GM18873 (cell line): ENCODE data around the gene RPS2.

Experiments used
- ATAC-seq: cut with Tn5 transposase; IDR thresholded peaks from one replicate; pipeline ENCODE4 v1.9.1; 2021; ENCODE audit warnings: mild to moderate bottlenecking, moderate library complexity, moderate number of reproducible peaks; ENCODE audit not compliant: unreplicated experiment, low FRiP score

RPS2 gene

DNA sequence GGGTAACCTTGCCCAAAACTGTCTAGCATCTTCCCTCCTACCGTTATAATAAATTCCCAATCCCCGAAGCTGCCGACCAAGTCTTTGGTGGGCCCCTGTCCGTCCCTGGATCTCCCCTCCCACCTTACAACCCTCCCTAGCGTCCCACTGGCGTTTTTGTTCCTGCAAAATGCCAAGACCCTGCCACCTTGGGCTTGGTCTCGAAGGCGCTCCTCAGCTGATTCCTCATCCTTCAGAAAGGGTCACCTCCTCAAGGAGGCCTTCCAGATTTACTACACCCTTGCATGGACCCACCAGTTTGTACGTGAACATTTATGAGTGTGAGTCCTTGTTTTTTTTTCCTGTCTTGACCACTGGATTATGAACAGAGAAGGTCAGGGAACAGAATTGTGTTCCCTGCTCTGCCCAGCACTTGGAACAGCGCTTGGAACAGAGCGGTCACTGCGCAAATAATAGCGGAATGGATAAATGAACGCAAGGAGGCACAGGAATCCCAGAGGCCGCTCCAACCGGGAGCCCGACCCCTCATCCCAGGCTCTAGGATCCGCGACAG lies 18.4 kb upstream of the RPS2 start:
- ATAC-seq: no peak

DNA sequence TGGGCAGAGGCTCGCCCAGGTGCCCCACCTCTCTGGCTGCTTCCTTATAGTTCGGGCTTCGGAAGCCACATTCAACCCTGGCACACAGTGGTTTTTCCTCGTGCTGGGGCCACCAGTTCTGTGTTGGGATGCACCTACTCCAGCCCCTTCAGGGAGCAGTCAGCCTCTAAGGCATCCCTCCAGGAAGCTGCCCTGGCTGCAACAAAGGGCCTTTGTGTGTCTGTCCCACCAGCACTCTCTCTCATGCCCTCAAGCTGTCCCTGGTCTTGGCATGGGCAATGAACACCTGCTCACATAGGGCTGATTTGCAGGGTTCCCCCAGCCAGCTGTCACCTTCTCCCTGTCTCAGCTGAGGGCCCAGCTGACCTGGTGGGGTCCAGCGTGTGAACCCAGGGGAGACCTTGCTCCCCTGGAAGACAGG lies 17.4 kb upstream of the RPS2 start:
- ATAC-seq: no peak

DNA sequence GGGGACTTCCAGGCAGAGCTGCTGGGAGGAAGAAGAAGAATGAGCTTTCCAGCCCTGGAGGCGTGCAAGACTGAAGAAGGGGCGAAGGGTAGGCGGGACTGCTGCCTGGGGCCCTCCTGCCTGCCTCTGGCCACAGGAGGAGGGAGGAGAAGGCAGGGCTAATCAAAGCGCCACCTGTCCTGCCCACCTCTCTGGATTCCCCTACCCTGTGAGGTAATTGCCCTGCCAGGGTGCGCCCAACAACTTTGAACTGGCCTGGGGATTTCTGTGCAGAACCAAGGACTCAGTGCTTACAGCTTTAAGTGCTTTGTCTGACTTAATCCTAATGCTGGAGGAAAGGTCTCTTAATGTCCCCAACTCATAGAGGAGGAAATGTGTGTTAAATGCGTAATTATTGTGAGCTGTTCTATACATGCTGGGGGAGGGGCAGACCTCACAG lies 16.8 kb upstream of the RPS2 start, which contains the start of gene NOXO1:
Gene NOXO1 (minus strand): TSS at position 72 of the 439 bp plus-strand sequence. CDS start 290 bp downstream, outside the sequence.
- no peak for ATAC-seq

DNA sequence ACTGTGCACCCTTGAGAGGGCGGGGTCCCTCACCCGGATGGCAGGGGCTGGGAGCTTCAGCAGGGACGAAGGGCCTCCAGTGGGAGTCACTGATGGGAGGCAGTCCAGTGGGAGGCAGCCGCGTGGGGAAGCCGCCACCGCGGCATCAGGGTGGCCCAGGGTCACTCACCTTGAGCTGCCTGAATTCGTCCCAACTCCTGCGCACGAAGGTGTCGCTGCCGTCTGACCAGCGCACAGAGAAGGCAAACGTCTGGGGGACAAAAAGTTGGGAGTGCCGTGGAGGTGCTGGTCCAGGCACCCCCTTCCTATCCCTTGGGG lies 16.1 kb upstream of the RPS2 start:
- ATAC-seq: no peak

DNA sequence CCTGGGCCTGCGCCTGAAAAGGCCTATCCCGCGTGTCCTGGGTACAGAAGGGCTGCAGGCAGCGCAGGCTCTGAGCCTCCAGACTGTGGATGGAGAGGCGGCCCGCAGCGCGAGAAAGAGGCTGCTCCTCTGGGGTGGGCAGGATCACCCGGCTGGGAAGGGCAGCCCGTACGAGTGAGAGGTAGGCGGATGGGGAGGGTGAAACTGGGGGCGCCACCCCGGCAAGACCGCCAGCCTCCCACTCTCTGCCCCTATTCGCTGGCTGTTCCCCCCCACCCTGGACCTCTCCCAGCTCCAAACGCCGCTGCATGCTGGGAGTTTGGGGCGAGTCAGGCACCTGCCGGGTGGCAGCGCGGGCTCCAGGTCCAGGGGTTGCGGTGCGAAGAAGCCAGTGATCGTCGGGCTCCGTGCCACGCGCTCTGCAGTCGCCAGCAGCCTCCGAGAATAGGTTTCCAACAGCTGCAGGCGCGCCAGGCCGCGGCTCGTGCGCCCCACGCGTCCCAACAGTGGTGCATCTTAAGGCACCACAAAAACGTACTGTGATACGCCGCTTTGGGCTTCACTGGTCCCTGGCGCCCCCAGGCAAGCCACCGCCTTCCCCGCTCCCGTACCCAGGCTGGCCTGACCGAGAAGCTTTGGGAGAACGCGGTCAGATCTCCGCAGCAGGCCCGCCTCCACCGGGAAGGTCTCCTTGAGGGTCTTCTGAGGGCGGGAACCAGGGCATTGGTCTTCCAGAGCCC lies 15.6 kb upstream of the RPS2 start:
- ATAC-seq: no peak

DNA sequence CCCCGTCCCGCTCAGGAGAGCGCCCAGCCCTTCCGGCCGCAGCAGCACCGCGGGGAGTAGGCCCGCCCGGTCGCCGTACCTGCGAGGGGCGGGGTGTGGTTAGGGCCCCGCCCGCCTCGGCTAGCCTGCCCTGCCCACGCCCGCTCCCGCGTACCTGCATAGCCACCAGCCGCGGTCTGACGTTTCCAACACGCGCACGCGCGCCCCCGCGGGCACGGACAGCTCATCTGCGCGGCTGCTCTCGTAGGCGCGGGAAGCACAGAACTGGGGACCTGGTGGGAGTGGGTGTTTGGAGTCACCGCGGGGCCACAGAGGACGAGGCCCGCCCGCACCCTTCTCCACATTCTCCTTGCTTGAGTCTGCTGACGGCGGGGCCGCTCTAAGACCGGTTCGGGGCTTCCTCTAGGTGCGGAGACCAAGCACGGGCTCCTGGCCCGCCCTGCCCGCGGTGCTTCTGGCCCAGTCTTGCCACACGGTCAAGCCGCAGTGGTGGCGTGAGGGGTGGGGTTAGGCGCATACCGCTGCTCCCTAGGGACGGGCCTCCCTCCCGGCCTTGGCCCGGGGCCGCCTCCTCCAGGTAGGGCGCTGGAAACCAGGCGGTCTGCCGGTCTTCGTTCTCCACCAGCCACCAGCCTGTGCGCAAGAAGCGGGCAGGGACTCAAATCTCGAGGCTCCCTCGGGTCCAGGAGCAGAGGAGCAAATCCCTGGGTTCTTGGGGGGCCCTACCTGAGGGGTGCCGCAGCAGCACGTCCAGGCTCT lies 14.8 kb upstream of the RPS2 start:
- no peak for ATAC-seq

DNA sequence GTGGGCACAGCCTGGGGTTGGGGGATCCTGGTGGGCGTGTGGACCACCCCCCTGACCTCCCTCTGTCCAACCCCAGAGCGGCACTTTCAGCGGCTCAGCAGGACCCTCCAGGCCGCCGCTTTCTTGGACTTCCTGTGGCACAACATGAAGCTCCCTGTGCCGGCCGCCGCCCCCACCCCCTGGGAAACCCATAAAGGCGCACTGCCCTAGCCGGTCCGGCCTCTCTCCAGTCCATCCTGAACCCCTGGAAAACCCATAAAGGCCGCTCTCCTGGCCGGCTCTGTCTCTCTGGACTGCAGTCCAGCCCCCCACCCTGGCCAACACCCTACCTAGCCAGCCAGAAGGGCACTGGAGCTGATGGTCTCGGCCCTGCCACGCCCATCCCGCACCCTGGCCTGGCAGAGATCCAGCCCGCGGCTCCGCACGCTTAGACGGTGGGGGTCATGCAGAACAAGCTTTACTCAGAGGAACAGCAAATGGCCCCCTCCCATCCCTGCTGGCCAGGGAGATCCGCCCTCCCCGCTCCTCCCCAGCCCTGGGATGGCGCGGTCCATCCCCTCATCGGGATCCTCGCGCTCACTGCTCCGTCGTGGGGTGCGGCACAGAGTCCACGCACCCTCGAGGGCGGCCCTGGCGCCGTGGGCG lies 14.0 kb upstream of the RPS2 start:
- ATAC-seq: no peak

DNA sequence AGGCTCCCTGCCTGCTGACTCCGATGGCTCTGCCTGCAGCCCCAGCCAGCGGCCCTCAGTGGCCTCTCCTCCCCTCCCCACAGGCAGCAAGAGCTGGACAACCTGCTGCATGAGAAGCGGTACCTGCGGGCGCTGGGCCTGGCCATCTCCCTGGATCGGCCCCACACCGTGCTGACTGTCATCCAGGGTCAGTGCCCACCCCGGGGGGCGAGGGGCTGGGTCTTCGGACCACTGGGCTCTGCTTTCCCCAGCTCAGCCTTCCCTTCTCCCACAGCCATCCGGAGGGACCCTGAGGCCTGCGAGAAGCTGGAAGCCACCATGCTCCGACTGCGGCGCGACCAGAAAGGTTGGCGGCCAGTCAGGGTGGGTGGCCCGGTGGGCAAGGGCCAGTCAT lies 13.2 kb upstream of the RPS2 start:
- ATAC-seq: no peak

DNA sequence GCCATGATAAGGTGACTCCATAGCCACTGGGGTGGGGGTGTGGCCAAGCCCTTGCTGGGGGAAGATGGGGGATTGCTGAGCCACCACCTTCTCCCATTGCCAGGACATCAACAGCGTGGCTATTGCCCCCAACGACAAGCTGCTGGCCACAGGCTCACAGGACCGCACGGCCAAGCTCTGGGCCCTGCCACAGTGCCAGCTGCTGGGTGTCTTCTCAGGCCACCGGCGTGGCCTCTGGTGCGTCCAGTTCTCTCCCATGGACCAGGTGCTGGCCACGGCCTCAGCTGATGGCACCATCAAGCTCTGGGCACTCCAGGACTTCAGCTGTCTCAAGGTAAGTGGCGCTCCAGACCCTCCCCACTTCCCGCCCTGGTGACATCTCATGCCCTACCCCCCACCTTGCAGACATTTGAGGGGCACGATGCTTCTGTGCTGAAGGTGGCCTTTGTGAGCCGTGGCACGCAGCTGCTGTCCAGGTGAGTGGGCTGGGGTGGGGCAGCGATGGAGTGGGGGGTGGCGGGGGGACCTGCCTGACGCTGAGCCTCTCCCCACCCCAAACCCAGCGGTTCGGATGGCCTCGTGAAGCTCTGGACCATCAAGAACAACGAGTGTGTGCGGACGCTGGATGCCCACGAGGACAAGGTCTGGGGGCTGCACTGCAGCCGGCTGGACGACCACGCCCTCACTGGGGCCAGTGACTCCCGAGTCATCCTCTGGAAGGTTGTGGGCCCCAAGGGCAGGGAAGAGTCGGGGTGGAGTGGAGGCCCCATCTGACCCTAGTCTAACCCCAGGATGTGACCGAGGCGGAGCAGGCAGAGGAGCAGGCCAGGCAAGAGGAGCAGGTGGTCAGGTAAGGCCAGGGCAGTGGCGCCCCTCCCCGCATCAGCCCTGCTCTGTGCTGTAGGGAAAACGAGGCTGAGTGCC lies 12.6 kb upstream of the RPS2 start:
- no peak for ATAC-seq

DNA sequence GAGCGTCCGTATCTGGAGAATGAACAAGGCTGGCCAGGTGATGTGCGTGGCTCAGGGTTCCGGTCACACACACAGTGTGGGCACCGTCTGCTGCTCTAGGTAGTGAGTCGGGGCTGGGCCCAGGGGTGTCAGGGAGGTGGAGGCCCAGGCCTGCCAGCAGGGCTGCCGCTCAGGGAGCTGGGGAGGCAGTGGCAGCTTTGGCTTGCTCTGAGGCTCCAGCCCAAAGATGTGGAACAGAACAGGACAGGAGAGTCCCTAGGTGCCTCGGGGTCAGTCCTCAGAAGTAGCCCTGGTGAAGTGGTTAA lies 11.5 kb upstream of the RPS2 start:
- ATAC-seq: no peak

DNA sequence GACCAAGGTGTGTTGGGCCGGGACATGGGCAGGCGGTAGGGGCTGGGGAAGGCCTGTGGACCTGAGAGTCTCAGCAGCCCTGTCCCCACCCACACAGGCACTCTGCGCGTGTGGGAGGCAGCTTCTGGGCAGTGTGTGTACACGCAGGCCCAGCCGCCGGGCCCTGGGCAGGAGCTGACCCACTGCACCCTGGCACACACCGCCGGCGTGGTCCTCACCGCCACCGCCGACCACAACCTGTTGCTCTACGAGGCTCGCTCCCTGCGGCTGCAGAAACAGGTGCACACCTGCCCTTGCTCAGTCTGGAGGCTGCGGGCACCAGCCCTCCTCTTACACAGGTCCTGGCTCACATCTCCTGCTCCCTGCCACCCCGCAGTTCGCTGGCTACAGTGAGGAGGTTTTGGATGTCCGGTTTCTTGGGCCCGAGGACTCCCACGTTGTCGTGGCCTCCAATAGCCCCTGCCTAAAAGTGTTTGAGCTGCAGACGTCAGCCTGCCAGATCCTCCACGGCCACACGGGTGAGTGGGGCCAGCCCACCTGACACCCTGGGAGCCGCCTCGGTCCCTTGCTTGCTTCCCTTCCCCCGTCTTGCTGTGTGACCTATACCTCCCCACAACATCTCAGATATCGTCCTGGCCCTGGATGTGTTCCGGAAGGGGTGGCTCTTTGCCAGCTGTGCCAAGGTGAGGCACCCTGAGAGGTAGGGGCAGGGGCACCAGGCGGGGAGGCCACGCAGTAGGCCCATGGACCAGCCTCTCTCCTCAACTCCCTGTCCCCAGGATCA lies 11.0 kb upstream of the RPS2 start:
- no peak for ATAC-seq

DNA sequence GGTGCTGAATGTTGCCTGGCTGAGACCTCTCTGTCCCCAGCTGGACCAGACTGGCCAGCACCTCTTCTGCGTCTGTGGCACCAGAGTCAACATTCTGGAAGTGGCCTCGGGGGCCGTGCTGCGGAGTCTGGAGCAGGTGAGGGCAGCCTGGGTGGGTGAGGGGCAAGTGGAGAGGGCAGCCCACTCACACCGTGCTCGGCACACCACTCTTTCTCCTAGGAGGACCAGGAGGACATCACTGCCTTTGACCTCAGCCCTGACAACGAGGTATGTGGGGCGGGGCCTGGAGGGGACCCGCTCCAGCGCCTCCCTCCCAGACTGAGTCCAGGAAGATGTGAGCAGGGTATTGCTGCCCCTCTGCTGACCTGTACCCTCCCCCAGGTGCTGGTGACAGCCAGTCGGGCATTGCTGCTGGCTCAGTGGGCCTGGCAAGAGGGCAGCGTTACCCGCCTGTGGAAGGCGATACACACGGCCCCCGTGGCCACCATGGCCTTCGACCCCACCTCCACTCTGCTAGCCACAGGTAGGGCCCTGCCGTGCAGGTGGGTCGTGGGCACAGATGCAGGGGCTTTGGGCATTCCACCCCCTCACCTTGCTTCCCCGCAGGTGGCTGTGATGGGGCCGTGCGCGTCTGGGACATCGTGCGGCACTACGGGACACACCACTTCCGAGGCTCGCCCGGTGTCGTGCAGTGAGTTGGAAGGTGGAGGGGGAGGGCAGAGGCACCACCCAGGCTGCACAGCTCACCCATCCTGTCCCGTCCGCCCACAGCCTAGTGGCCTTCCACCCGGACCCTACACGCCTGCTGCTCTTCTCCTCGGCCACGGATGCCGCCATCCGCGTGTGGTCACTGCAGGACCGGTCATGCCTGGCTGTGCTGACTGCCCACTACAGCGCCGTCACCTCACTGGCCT lies 9.8 kb upstream of the RPS2 start:
- no peak for ATAC-seq

DNA sequence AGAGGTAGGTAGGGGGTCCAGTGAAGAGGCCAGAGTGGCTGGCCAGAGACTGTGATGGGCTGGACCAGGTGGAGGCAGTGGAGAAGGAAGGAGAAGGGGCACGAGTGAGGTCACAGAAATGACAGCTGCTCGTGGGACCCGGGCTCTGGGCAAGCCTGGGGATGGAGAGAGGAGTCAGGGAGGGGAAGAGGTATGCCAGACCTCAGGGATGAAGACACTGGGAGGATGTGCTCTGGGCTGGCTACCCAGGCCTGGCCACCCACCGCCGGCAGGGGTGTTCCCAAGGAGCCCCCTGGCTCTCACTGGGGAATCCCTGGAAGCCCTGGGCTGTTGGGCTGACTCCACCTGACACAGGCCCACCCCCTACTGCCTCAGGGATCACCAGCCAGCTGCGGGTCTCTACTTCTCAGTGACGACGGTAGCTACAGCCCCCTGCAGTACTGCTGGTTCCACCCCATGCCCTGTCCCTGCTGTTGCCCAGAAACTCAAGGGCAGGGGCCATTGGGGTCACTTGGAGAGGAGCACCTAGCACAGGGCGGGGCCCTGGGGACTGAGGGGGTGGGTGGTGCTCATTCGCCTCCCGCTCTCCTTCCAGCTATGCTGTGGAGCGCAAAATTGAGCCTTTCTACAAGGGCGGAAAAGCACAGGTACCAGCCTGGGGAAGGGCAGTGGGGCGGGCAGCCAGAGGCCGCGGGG lies 9.0 kb upstream of the RPS2 start:
- no peak for ATAC-seq

DNA sequence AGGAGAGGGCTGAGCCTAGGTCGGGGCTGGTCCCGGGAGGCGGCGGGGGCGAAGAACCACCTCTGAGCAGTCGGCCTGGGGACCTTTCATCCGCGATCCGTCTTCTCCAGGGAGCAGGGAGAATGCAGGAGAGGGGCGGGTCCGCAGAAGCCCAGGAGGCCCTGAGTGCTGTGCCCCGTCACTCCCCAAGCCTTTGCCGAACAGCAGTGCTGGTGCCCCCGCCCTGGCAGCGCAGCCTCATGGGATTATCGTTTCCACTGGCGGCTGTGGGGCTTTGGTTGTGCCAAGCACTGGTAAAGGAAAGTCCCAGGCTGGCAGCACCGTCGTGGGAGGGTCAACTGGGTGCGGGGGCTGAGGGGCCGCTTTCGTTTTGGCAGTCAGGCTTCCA lies 7.9 kb upstream of the RPS2 start:
- no peak for ATAC-seq

DNA sequence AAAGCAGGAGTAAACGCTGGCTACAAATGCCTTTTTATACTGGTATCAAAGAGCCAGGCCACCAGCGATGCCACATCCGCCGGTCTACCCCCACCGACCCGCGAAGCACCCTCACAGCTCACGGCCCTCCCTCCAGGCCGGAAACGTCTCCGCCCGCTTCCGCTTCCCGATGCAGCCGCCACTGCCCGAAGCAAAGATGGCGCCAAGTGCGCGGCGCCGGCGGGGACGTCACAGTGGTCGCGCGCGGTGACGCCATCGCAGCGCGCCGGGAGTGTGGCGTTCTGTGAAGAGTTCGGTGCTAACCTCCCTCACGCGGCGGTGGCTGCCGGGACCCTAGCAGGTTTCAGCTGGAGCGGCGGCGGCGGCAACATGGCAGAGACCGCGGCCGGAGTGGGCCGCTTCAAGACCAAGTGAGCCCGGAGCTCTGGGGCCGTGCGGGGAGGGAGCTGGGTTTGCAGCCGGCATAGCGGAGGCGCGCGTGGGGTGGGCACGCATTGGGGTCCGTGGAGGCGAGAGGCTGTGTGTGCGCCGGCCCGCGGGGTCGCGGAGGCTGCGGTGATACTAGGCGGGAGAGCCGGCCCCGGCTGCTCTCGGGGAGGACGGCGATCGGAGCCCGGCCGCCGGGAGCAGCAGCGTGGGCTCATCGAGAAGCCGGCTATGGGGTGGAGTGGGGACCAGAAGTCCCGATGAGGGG lies 7.3 kb upstream of the RPS2 start, which contains the start of gene TBL3:
Gene TBL3 (plus strand): TSS at position 258 of the 694 bp plus-strand sequence. CDS start 112 bp downstream, at position 370.
- peak; percentile 51 for ATAC-seq

DNA sequence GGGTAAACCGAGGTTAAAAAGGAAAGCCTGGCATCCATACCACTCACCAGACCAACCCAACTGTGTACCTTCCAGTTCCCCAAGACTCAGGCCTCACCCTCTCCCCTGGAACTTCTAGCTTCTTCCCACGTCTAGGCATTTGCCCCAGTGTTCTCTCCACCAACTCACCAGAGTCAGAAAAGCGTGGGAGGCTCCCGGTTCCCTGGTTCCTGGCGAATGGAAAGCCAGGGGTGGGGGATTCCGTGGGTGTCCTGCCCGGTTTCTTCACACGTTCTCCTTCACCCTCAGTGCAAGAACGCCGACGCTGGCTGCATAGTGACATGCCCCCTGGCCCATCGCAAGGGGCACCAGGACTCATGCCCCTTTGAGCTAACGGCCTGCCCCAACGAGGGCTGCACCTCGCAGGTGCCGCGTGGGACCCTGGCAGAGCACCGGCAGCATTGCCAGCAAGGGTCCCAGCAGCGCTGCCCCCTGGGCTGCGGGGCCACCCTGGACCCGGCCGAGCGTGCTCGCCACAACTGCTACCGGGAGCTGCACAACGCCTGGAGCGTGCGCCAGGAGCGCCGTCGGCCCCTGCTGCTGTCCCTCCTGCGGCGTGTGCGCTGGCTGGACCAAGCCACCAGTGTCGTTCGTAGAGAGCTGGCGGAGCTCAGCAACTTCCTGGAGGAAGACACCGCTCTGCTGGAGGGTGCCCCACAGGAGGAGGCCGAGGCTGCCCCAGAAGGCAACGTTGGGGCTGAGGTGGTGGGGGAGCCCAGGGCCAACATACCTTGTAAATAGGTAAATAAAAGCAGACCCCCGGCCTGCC lies 3.7 kb upstream of the RPS2 start:
- no peak for ATAC-seq

DNA sequence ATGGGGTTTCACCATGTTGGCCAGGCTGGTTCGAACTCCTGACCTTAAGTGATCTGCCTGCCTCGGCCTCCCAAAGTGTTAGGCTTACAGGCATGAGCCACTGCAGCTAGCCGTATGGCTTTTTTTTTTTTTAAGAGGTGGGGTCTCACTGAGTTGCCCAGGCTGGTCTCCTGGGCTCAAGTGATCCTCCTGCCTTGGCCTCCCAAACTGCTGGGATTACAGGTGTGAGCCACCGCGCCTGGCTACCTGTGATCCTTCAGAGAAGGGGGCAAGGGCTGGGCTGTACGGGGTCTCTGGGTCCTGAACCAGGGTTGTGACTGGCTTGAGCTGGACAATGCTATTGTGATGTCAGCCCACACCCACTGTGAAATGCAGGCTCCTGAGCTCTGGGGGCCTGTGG lies 1.8 kb upstream of the RPS2 start, which contains the start of gene RNF151:
Gene RNF151 (plus strand): TSS at position 397 of the 400 bp plus-strand sequence. CDS start 26 bp downstream, outside the sequence.
- no peak for ATAC-seq
